HG03442 (cell line): Measurements from ENCODE around the gene CNPY1.

ENCODE experiments used
- ATAC-seq: cut with Tn5 transposase; IDR thresholded peaks from one replicate; pipeline ENCODE4 v1.9.1; 2021; ENCODE audit warnings: mild to moderate bottlenecking, moderate library complexity; ENCODE audit not compliant: unreplicated experiment

Gene CNPY1

DNA sequence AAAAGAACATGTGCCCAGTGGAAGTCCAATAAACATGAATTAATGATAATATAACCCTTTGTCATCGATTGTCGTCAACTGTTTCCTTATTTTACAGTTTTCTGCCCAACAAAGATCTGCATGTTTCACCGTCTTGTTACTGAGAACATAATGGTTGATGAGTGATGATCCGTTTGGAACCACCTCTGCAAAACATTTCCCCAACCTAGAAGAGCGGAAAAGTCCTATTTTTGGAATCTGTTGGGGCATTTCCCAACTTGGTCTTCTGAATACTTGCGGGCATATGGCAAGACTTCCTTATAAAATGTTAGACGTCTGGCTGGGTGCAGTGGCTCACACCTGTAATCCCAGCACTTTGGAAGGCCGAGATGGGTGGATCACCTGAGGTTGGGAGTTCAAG, 32.1 kb downstream of the CNPY1 start:
- no peak for ATAC-seq

- no peak for ATAC-seq
Observed at GRCh38 chr7:155513543-155514285, 32.6 kb downstream of the CNPY1 start.

DNA sequence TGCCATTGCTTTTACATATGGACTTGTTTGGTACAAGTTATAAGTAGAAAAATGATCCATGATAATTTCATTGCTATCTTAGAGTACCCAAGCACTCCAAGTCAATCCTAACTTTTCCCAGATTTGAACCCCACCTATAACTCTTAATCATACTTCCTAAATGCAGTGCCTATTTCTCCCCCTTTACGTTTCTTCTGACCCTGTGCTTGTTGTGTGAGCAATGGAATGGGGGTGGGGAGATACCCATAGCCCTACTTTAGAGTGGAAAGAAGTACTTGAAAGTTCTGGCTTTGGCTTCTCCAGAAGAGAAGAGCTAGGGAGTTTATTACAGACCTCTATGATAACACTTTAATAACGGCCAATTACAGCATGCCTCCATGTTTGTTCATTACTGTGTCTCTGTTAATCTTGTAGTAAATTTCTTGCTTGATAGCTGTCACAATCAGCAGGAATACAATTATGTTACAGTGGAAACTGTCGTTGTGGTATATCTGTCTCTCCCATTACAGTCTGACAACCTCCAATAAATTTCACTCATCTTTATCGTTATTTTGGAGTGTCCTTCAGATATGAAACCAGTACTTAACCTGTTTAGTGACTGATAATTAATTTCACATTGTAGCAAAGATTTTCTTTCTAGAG, 34.0 kb downstream of the CNPY1 start:
- ATAC-seq: no peak

DNA sequence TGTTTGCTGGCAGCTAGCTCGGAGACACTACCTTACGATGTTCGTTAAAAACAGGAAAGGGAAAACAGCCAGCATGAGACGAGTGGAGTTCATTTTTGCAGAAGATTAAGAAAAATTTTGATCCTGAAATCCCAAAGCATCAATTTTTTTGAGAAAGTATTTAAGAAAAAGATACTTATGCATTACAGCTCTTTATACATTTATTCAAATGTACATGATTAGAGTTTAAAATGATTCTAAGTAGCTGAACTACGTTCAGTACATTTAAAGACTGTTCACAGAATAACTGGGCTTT, 34.7 kb downstream of the CNPY1 start:
- ATAC-seq: no peak

- ATAC-seq: no peak
Observed at GRCh38 chr7:155510975-155511701, 35.2 kb downstream of the CNPY1 start.

- no peak for ATAC-seq
Observed at GRCh38 chr7:155509725-155510551, 36.4 kb downstream of the CNPY1 start.

DNA sequence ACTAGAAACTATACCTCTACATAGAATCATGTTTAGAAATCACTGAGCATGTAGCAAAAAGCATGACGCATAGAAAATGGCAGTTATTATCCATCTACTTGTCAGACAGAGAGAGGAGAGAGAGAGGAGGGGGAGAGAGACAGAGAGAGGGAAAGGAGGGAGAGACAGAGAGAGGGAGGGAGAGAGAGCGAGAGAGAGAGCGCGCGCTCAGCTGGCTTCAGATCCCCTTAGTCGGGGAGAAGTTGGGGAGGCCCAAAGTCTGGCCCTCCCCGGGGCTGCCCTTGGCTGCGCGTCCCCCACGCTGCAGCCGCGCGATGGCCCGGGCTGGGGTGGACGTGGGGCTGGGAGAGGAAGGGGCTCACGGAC, 37.0 kb downstream of the CNPY1 start:
- no peak for ATAC-seq

DNA sequence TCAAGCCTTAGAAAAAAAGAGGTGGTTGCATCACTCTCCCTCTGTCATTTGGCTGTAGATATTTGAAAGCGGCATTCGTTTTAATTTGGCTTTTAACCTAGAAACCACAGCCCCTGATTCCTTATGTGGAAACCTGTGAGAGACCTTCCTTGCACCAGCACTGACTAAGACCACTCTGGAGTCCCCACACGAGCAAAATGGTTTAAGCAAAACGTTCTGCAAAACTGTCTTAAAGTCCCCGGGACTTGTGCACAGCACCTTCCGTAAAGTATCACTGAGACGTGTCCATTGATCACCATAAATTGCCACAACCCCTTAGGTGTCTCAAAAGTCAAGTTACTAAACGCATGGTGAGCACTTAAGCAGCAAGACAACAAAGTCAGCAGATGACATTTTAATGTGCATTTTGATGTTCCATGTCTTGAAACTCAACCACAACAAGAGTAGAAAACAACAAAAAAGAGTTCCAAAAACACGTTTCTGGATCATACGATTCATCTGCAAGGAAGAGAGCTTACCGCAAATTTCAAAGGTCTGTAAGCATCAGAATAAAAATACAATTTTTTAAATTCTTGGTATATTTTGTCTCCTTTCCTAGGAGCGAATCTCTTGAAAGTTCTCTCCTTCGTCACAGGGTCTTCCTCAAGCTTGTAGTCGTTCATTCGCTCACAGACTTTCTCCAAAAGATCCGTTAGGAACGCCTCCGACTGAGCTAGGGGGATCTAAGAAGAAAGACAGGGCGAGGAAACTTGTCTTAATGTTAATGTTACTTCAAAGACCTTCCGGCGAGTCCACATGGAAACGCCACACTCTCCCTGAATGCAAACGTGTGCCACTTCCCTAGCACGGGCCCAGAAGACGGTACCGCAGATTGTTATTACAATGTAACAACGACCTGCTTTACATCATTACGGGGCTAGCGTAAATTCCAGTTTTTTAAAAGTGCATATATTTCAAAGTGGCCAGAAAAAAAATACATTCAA, 37.7 kb downstream of the CNPY1 start:
- no peak for ATAC-seq

- ATAC-seq: no peak
Observed at GRCh38 chr7:155507576-155507975, 38.8 kb downstream of the CNPY1 start.

GRCh38 chr7:155506854-155507337, 39.5 kb downstream of the CNPY1 start:
- no peak for ATAC-seq

DNA sequence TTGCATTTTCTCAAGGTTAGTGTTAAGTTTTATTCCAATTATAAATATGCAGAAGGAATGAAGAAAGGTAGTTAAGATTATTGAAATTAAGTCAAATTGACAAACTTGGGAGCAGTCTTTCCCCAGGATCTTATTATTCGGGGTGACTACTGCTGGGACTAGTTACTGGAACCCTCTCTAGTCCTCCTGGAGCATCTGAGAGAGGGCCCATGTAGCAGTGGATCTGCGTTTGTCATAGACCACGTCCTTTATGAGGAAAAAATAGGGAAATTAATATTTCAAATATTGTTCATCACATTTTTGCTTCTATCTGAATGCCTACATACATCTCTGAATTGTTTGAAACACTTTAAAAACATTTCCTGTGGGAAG, 41.0 kb downstream of the CNPY1 start:
- no peak for ATAC-seq

GRCh38 chr7:155497149-155497901, 49.0 kb downstream of the CNPY1 start:
- no peak for ATAC-seq

- ATAC-seq: no peak
Observed at GRCh38 chr7:155496267-155497005, 49.9 kb downstream of the CNPY1 start.

GRCh38 chr7:155495440-155496248, 50.7 kb downstream of the CNPY1 start:
- ATAC-seq: no peak

- ATAC-seq: no peak
Observed at GRCh38 chr7:155494551-155494950, 51.8 kb downstream of the CNPY1 start.

GRCh38 chr7:155493744-155494538, 52.4 kb downstream of the CNPY1 start:
- no peak for ATAC-seq

DNA sequence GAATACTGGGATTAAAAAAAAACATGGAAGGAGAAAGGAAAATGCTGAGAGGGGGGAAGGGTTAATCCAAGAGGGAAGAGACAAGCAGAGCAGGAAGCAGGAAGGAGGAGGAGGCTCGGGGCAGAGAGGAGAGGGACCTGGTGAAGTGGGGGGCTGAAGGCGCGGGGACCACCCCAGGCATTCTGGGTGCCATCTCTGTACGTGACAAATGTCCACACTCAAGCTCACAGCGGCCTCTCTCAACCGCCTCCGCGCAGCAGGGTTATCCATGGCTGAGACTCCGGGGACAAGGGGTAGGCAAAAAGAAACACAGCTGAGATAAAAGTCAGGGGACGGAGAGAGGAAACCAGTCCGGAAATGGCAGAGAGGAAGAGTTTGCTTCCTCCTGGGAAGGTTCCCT, 54.5 kb downstream of the CNPY1 start:
- ATAC-seq: no peak
